Right hindlimb (tissue), 1 donor: ENCODE results near the gene OLFM1.

Source experiments
- DNase-seq: peaks from one replicate; pipeline ENCODE4 v3.0.0-alpha.2; 2018

OLFM1 gene

GRCh38 chr9:135076876-135077430, 10.5 kb upstream of the OLFM1 start:
- peak; percentile 6 for DNase-seq

GRCh38 chr9:135077497-135078200, 9.8 kb upstream of the OLFM1 start:
- peak; percentile 60 for DNase-seq

GRCh38 chr9:135078361-135078821, 9.1 kb upstream of the OLFM1 start:
- DNase-seq = peak; percentile 2

GRCh38 chr9:135079018-135079417, 8.4 kb upstream of the OLFM1 start:
- peak; percentile 5 for DNase-seq

GRCh38 chr9:135079676-135080075, 7.8 kb upstream of the OLFM1 start:
- DNase-seq = peak; percentile 5

GRCh38 chr9:135080286-135081263, 6.9 kb upstream of the OLFM1 start:
- peak; percentile 10 for DNase-seq

GRCh38 chr9:135081264-135081660, 6.2 kb upstream of the OLFM1 start:
- DNase-seq = peak; percentile 13

- peak; percentile 7 for DNase-seq
Measured at GRCh38 chr9:135081731-135082130, 5.7 kb upstream of the OLFM1 start.

- no peak for DNase-seq
Measured at GRCh38 chr9:135082536-135082935, 4.9 kb upstream of the OLFM1 start.

- DNase-seq = no peak
Measured at GRCh38 chr9:135083241-135083810, 4.1 kb upstream of the OLFM1 start.

GRCh38 chr9:135083831-135084230, 3.6 kb upstream of the OLFM1 start:
- DNase-seq = no peak

GRCh38 chr9:135084262-135084661, 3.2 kb upstream of the OLFM1 start:
- no peak for DNase-seq

- no peak for DNase-seq
Measured at GRCh38 chr9:135084881-135085760, 2.3 kb upstream of the OLFM1 start.

GRCh38 chr9:135085830-135086546, 1.5 kb upstream of the OLFM1 start:
- peak; percentile 83 for DNase-seq

GRCh38 chr9:135086597-135087488, 625 bp upstream of the OLFM1 start:
- no peak for DNase-seq

GRCh38 chr9:135087899-135088347, 455 bp downstream of the OLFM1 start:
- no peak for DNase-seq

- DNase-seq = no peak
Measured at GRCh38 chr9:135088348-135088978, 995 bp downstream of the OLFM1 start.

- no peak for DNase-seq
Measured at GRCh38 chr9:135088979-135089847, 1.7 kb downstream of the OLFM1 start.

- no peak for DNase-seq
Measured at GRCh38 chr9:135090081-135090480, 2.6 kb downstream of the OLFM1 start.
